Fibroblast of upper back skin (primary cell): ENCODE measurements around the gene TBCK.
A peak's percentile ranks its signal among the peaks of the same experiment; 100 is the strongest.
"Not testable (repeated sequence)": the region's sequence is repeated elsewhere in the genome, so short reads cannot be mapped to it uniquely, and the experiment has no call there.

Source experiments
- DNase-seq: peaks from one replicate; pipeline ENCODE4 v3.0.0-alpha.2; 2013

Gene TBCK

GRCh38 chr4:106321168-106321567 is 5.2 kb upstream of the TBCK start:
- not testable (repeated sequence) for DNase-seq

- DNase-seq = no peak
Observed at GRCh38 chr4:106320235-106320634, 4.2 kb upstream of the TBCK start.

DNA sequence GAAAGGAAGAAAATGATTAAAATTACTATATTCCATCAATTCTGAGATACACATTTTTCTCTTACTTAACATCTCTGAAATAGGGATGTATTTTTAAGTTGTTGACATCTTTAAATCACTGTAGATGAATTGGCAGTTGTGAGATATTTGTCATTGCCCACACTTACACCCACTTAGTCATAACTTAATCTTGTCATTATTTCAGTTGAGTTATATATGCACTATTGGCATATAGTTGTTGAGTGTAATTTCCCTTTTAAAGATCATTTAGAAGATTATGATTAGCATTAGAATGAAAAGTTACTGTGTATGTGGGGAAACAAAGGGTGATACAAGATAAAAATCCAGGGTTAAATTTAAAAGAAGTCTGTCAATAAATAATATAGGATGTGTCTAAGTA is 2.5 kb upstream of the TBCK start:
- DNase-seq = no peak

DNA sequence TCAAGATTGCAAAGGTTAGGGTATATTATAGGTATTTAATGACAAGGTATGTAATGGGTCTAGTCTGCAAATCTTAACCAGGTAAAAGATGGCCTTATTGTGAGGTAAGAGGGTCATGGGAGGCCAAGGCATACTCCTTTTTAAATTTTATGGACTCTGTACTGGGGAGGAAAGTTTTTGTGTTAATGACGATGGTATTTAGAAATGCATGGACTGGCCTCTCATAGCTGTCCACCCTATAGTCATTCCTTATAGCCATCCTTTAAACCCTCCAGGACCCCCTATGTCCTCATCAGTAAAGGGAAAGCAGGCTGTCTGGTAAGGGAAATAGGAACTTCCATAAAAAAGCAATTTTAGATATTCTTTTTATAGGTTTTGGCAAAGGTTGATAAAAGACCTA is 1.8 kb upstream of the TBCK start:
- DNase-seq = no peak

DNA sequence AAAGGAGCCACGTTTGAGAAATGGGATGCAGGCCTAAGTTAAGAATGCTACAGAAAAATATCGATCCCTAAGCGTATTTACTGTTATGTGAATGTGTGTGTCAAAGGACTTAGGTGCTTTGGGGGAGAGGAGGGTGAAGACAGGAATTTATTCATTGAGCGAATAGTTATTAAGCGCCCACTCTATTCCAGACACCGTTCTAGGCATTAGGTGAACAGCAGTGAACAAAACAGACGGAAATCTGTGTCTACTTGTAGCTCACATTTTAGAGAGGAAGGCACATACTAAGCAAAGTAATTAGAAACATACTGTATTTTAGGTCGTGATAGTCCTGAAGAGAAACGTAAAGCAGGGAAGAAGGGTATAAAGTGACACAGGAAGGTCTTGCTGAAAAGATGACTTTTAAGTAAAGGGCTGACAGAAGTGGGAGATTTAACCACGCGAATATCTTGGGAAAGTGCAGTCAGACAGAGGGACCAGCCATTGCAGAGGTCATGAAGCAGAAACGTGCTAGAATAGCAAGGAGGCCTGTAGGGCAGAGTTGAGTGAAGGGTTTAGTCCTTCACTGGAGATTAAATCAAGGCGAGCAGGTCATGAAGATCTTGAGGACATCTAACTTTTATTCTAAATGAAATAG is 882 bp upstream of the TBCK start:
- DNase-seq = no peak

DNA sequence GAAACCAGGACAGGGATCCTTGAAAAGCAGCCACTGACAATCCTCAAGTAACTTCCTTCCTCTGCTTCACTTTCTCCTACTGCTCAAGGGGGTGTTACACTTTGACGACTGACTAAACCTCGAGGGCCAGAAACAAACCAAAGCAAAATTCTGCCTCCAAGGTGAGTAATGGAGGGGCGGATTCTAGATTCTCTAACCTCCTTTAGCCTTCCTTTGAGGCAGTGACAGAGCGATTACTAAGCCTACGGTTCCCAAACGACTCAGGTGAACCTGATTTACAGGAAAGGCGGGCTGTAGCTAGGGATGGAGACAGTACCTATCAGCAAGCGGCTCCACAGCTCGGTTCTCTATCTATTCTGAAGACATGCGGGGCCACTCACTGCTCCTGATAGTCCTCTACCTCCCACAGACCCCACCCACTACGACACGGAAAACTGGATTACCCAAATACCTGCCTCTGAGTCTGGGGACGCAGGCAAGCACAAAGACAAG is 487 bp downstream of the TBCK start:
- DNase-seq = peak; percentile 42

- no peak for DNase-seq
Observed at GRCh38 chr4:106314960-106315359, 1.0 kb downstream of the TBCK start.

DNA sequence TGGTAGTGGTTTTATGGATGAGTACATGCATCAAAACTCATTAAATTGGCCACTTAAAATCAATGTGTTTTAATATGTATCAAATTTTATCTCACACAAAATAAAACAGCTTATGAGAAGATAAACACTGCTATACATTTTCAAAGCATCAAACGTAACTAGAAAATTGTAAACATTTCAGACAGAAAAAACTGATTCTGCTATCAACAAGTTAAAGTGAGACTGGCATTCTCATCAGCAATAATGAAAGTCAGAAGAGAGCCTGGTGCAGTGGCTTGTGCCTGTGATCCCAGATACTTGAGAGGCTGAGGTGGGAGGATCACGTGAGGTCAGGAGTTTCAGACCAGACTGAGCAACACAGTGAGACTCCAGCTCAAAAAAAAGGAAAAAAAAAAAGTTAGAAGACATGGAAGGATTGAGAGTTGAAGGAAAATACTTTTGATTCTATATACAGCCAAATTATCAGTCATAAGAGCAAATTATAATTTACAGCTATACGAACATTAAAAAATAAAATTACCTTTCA is 2.9 kb downstream of the TBCK start:
- DNase-seq = peak; percentile 13

DNA sequence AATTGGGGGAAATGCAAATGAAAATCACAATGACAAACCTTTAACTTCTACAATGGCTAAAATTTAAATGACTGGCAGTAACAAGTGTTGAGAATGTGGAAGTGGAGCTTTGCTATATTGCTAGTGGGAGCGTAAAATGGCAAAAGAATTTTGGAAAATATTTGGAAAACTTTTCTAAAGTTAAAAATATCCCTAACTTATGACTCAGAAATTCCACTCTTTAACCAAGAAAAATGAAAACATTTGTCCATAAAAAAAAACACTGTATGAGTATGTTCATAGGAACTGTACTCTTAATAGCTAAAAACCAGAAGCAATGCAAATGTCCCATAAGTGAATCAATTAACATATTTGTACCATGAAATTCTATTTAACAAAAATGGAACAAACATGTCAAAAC is 3.6 kb downstream of the TBCK start:
- DNase-seq = peak; percentile 82

GRCh38 chr4:106306561-106306960 is 9.4 kb downstream of the TBCK start:
- DNase-seq = no peak

GRCh38 chr4:106305435-106306055 is 10.5 kb downstream of the TBCK start:
- DNase-seq = no peak

GRCh38 chr4:106304632-106305031 is 11.4 kb downstream of the TBCK start:
- DNase-seq = no peak

DNA sequence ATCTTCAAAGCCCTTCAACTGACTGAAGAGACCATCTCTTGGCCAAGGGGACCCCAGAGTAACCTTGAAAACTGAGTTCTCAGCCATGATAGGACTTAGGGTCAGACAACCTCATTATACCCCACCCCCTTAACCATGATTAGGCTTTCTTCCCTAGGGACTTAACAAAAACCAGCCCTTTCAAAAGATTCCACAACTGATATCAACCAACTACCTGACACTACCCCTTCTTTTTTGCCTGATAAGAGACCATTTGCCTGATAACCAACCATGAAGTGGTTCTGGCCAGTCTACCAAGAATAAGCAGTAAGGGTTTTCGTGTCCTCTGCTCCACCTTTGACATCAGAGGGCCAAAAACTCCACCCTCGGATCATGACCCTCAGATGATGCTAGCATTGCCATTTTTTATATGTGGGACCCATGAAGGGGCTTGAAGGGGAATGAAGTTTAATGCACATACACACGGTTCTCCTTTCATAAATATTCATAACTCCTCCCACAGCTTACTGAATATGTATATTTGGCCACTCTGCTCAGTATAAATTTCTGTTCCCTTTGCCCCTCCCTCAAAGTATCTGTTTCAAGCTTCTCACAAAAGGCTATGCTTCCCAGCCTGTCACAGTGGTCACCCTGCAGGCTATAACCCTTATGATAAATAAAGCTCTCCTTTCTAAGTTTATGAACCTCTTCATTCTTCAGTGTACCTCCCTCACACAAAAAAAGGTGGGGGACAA is 12.3 kb downstream of the TBCK start:
- no peak for DNase-seq

GRCh38 chr4:106302062-106302438 is 14.0 kb downstream of the TBCK start:
- no peak for DNase-seq

DNA sequence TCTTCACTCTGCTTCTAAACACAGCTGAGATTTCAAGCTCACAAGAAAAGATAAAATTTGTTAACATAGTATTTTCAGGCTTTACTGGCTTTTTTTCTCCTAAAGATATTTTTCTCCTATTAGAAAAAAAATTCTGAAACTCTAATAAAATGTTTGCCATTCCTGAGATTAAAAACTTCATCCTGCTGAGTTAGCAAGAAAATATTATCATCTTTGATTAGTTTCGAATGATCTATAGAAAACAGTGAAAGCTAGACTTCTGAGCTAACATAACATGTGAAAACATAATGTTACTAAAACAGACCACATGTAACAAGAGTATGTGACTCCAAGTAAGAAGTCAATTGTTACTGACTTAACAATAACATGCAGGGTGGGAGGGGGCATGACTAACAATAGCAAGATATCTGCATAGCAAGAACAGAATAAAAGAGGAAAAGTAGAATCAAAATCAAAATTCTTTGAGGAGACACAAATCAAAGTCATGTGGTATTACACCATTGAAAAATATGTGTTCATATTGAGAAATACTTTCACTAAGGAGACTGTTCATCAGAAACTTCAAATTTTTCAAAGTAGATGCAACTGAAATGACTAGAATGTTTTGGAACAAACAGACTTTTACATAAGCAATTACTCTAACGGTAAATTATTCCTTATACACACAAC is 14.5 kb downstream of the TBCK start:
- DNase-seq = peak; percentile 62

DNA sequence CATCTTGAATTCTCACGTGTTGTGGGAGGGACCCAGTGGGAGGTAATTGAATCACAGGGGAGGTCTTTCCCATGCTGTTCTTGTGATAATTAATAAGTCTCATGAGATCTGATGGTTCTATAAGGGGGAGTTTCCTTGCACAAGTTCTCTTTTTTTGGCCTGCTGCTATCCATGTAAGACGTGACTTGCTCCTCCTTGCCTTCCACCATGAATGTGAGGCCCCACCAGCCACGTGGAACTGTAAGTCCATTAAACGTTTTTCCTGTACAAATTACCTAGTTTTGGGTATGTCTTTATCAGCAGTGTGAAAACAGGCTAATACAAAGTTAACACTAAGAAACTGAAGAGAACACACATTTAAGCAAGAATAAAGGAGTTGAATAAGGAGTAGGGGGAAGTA is 16.0 kb downstream of the TBCK start:
- DNase-seq = no peak

- no peak for DNase-seq
Observed at GRCh38 chr4:106297245-106298035, 18.6 kb downstream of the TBCK start.

DNA sequence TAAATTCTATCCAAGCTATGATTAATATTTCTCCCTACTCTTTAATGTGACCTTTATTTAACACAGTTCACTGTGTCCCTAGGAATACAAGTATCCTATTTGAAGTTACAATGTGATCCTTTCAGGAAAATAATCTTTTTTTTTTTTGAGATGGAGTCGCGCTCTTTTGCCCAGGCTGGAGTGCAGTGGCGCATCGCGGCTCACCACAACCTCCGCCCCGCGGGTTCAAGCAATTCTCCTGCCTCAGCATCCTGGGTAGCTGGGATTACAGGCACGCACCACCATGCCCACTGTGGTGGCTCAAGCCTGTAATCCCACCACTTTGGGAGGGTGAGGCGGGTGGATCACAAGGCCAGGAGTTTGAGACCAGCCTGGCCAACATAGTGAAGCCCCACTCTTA is 21.9 kb downstream of the TBCK start:
- no peak for DNase-seq

DNA sequence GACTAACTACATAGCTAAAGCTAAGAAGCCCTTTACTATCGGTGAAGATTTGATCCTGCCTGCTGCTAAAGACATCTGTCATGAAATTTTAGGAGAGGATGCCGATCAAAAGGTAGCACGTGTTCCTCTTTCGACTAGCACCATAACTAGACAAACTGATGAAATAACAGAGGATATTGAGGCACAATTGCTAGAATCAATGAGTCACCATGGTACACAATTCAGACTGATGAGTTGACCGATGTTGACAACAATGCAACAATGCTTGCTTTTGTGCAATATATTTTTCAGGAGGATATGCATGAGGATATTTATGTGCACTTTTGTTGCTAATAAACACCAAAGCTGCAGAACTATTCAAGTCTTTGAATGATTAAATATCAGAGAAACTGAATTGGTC is 24.3 kb downstream of the TBCK start:
- DNase-seq = no peak

- DNase-seq = no peak
Observed at GRCh38 chr4:106289737-106290136, 26.3 kb downstream of the TBCK start.

- peak; percentile 89 for DNase-seq
Observed at GRCh38 chr4:106287353-106287969, 28.5 kb downstream of the TBCK start.

- no peak for DNase-seq
Observed at GRCh38 chr4:106286611-106287010, 29.4 kb downstream of the TBCK start.
